ENCODE data around the gene LIN37.

Gene LIN37

DNA sequence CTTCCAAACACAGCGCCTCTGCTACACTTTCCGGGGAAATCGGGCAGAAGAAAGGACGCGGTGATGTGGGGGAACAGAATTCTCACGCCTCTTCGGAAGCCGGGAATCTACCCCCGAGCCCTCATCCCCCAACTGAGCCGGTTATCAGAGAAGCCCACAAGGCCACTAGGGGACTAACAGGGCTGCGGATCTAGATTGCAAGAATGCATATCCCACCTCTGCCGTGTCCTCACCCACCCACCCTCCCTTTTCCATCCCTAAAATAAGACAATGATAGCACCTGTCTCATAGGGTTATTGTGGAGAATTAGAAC, 7.2 kb upstream of the LIN37 start:
- Histone ChIP-seq H3K4ac (ENCODE audit: low read length) (no peak overlapping the region), H2AFZ (ENCODE audit: low read length) (peak overlapping the region; percentile 92), H4K8ac (ENCODE audit: low read depth, low read length) (no peak overlapping the region), H3K23ac (ENCODE audit: low read depth, low read length, poor library complexity) (peak overlapping the region; percentile 51), H3K79me1 (ENCODE audit: low read depth, low read length) (peaks cover 8% of the 10 kb centered on the region), H3K18ac (ENCODE audit: low read length) (peak overlapping the region; percentile 87), H3K4me1 (ENCODE audit: control insufficient read depth in 2 of 2, insufficient read depth in 1 of 2, low read depth in 1 of 2, low read length in 2 of 2) (peaks cover 8 to 9% of the 10 kb centered on the region in 2 donors), H2BK120ac (ENCODE audit: low read depth, low read length) (no peak overlapping the region), H3K14ac (ENCODE audit: low read length) (no peak overlapping the region), H3K27me3 (ENCODE audit: control insufficient read depth in 3 of 3, insufficient read depth in 3 of 3, low read depth in 1 of 3, low read length in 3 of 3) (no peaks in the 10 kb centered on the region), H2BK12ac (ENCODE audit: low read length) (no peak overlapping the region), H4K91ac (ENCODE audit: low read depth, low read length, poor library complexity) (no peak overlapping the region), H3K9me3 (replicated peaks in 1 of 2; ENCODE audit: control insufficient read depth in 2 of 2, insufficient read depth in 1 of 2, low read depth in 1 of 2, low read length in 2 of 2) (no peaks in the 10 kb centered on the region), H3K4me2 (ENCODE audit: insufficient read depth, low read length, poor library complexity, severe bottlenecking) (peak overlapping the region; percentile 92), H2BK5ac (ENCODE audit: low read length) (peak overlapping the region; percentile 84), H2AK5ac (ENCODE audit: low read depth, low read length) (no peak overlapping the region), H3K27ac (replicated peaks; ENCODE audit: low read length) (peak overlapping the region; percentile 98), H2BK15ac (ENCODE audit: low read length) (no peak overlapping the region), H3K4me3 (ENCODE audit: low read length in 2 of 2) (peak overlapping the region; percentile 63 to 79), H3K36me3 (replicated peaks in 1 of 2; ENCODE audit: control insufficient read depth in 2 of 2, insufficient read depth in 2 of 2, low read length in 2 of 2) (peaks cover 30 to 43% of the 10 kb centered on the region in 2 donors), H3K9ac (ENCODE audit: low read depth, low read length, poor library complexity) (peak overlapping the region; percentile 64)
- DNase-seq (ENCODE audit: low spot score), result no peak
- no CpG with 5 or more reads among the region's 12 CpGs for WGBS, 2 donors (ENCODE audit: extremely low coverage in 2 of 2, insufficient read length in 2 of 2, insufficient replicate concordance in 1 of 2)

DNA sequence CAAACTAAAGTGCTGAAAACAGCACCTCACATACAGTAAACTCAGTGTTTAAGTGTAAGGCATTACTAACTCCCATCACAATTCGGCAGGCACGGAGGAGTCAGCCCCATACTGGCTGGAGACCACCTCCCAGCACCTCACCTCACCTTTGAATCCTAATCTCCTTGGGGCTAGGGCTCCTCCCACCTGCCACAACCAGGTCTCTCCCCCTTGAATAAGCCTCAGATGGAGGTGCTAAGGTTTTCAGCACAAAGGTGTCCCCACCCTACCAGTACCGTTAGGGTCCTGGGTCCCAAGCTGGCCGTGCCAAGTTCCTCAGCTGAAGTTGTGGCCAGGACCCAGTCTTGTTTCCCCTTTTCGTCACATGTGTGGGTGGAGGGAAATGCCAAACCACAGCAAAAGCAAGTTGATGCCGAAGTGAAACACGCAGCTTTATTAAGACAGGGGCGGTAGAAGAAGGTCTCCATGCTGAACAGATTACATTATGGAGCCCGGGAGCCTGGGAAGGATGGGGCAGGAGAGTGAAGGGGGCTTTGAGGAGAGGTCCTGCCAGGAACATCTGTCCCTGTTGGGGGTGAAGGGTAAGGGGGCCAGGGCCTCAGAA, 6.2 kb upstream of the LIN37 start, which contains the start of gene IGFLR1:
Gene IGFLR1, minus strand, starts transcription at position 332 of the 604 bp plus-strand sequence. CDS start 1,272 bp downstream, outside the sequence.
- H2BK15ac ChIP-seq (ENCODE audit: low read length), result no peak within 1 kb of the TSS
- no peak within 1 kb of the TSS for H2BK120ac ChIP-seq (ENCODE audit: low read depth, low read length)
- no peak for DNase-seq (ENCODE audit: low spot score)
- H3K23ac ChIP-seq (ENCODE audit: low read depth, low read length, poor library complexity), result no peak within 1 kb of the TSS
- no peaks in the 10 kb centered on the region for H3K27me3 ChIP-seq (ENCODE audit: control insufficient read depth in 3 of 3, insufficient read depth in 3 of 3, low read depth in 1 of 3, low read length in 3 of 3)
- WGBS, 2 donors (ENCODE audit: extremely low coverage in 2 of 2, insufficient read length in 2 of 2, insufficient replicate concordance in 1 of 2), result no CpG with 5 or more reads among the region's 9 CpGs
- no peak within 1 kb of the TSS for H4K91ac ChIP-seq (ENCODE audit: low read depth, low read length, poor library complexity)
- no peak within 1 kb of the TSS for H3K9ac ChIP-seq (ENCODE audit: low read depth, low read length, poor library complexity)
- no peak within 1 kb of the TSS for H3K18ac ChIP-seq (ENCODE audit: low read length)
- peak within 1 kb of the TSS; percentile 98 for H3K27ac ChIP-seq (replicated peaks; ENCODE audit: low read length)
- H3K4me1 ChIP-seq (ENCODE audit: control insufficient read depth in 2 of 2, insufficient read depth in 1 of 2, low read depth in 1 of 2, low read length in 2 of 2), result peaks cover 8 to 14% of the 10 kb centered on the region in 2 donors
- H2AK5ac ChIP-seq (ENCODE audit: low read depth, low read length), result peak within 1 kb of the TSS; percentile 51
- no peak within 1 kb of the TSS for H2AFZ ChIP-seq (ENCODE audit: low read length)
- no peak within 1 kb of the TSS for H3K4ac ChIP-seq (ENCODE audit: low read length)
- no peaks in the 10 kb centered on the region for H3K9me3 ChIP-seq (replicated peaks in 1 of 2; ENCODE audit: control insufficient read depth in 2 of 2, insufficient read depth in 1 of 2, low read depth in 1 of 2, low read length in 2 of 2)
- H3K14ac ChIP-seq (ENCODE audit: low read length), result no peak within 1 kb of the TSS
- H2BK12ac ChIP-seq (ENCODE audit: low read length), result no peak within 1 kb of the TSS
- H3K4me2 ChIP-seq (ENCODE audit: insufficient read depth, low read length, poor library complexity, severe bottlenecking), result peak within 1 kb of the TSS; percentile 52
- peaks cover 8% of the 10 kb centered on the region for H3K79me1 ChIP-seq (ENCODE audit: low read depth, low read length)
- H2BK5ac ChIP-seq (ENCODE audit: low read length), result peak within 1 kb of the TSS; percentile 84
- H3K4me3 ChIP-seq (ENCODE audit: low read length in 2 of 2), result peak within 1 kb of the TSS in 1 of 2 donors; percentile 63
- no peak within 1 kb of the TSS for H4K8ac ChIP-seq (ENCODE audit: low read depth, low read length)
- H3K36me3 ChIP-seq (replicated peaks in 1 of 2; ENCODE audit: control insufficient read depth in 2 of 2, insufficient read depth in 2 of 2, low read length in 2 of 2), result peaks cover 22 to 32% of the 10 kb centered on the region in 2 donors

DNA sequence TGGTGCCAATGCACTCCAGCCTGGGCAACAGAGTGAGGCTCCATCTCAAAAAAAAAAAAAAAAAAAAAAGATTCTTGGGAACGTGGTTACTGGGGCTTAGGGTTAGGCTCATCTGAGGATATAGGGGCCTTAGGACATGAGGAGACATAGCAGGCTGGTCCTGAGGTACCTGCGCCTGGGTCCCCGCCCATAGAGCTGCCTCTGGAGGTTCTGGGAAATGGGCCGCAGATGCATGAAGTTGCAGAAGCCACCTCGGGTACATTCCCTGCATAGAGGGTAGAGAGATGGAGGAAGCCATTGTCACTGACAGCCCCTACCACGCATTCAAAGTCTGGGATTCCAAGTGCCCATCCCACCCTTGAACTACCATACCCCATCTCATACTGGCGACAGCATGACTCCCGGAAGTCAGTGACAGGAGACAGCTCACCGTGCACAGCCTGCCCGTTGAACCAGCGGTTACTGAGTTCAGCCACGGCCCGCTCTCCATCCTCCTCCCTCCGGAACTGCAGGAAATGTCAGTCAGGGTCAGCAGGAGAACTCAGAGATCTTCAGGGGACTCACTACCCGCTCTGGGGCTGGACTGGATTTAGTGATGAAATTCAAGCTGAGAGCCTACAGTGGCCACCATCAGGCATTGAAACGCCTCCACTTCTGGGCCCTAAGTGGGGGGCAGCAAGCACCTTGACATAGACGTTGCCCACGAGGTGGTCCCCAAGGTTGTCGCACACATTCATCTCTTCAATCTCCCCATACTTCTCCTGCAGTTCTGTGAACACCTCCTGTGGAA, 4.5 kb upstream of the LIN37 start:
- no peak for DNase-seq (ENCODE audit: low spot score)
- Histone ChIP-seq H3K36me3 (replicated peaks in 1 of 2; ENCODE audit: control insufficient read depth in 2 of 2, insufficient read depth in 2 of 2, low read length in 2 of 2) (peaks cover 7 to 16% of the 10 kb centered on the region in 2 donors), H3K4me1 (ENCODE audit: control insufficient read depth in 2 of 2, insufficient read depth in 1 of 2, low read depth in 1 of 2, low read length in 2 of 2) (peaks cover 10 to 14% of the 10 kb centered on the region in 2 donors), H2BK120ac (ENCODE audit: low read depth, low read length) (no peak overlapping the region), H4K91ac (ENCODE audit: low read depth, low read length, poor library complexity) (no peak overlapping the region), H2AFZ (ENCODE audit: low read length) (no peak overlapping the region), H2BK12ac (ENCODE audit: low read length) (no peak overlapping the region), H3K4me3 (ENCODE audit: low read length in 2 of 2) (peak overlapping the region in 1 of 2 donors; percentile 74), H3K79me1 (ENCODE audit: low read depth, low read length) (peaks cover 11% of the 10 kb centered on the region), H4K8ac (ENCODE audit: low read depth, low read length) (no peak overlapping the region), H3K18ac (ENCODE audit: low read length) (no peak overlapping the region), H3K9ac (ENCODE audit: low read depth, low read length, poor library complexity) (no peak overlapping the region), H3K14ac (ENCODE audit: low read length) (no peak overlapping the region), H3K23ac (ENCODE audit: low read depth, low read length, poor library complexity) (no peak overlapping the region), H3K27me3 (ENCODE audit: control insufficient read depth in 3 of 3, insufficient read depth in 3 of 3, low read depth in 1 of 3, low read length in 3 of 3) (no peaks in the 10 kb centered on the region), H3K4me2 (ENCODE audit: insufficient read depth, low read length, poor library complexity, severe bottlenecking) (peak overlapping the region; percentile 76), H2BK5ac (ENCODE audit: low read length) (no peak overlapping the region), H3K27ac (replicated peaks; ENCODE audit: low read length) (no peak overlapping the region), H3K4ac (ENCODE audit: low read length) (no peak overlapping the region), H3K9me3 (replicated peaks in 1 of 2; ENCODE audit: control insufficient read depth in 2 of 2, insufficient read depth in 1 of 2, low read depth in 1 of 2, low read length in 2 of 2) (no peaks in the 10 kb centered on the region), H2BK15ac (ENCODE audit: low read length) (no peak overlapping the region), H2AK5ac (ENCODE audit: low read depth, low read length) (peak overlapping the region; percentile 70)
- no CpG with 5 or more reads among the region's 19 CpGs for WGBS, 2 donors (ENCODE audit: extremely low coverage in 2 of 2, insufficient read length in 2 of 2, insufficient replicate concordance in 1 of 2)
